Measurements from ENCODE around the gene CRAMP1. TPM values are rescaled to one million over a fixed set of nuclear protein-coding genes. Genes with fewer than 3 reads are reported as not detected.

CRAMP1 gene
- total RNA-seq, 1 donor from 2014 or later = 52.4 TPM

DNA sequence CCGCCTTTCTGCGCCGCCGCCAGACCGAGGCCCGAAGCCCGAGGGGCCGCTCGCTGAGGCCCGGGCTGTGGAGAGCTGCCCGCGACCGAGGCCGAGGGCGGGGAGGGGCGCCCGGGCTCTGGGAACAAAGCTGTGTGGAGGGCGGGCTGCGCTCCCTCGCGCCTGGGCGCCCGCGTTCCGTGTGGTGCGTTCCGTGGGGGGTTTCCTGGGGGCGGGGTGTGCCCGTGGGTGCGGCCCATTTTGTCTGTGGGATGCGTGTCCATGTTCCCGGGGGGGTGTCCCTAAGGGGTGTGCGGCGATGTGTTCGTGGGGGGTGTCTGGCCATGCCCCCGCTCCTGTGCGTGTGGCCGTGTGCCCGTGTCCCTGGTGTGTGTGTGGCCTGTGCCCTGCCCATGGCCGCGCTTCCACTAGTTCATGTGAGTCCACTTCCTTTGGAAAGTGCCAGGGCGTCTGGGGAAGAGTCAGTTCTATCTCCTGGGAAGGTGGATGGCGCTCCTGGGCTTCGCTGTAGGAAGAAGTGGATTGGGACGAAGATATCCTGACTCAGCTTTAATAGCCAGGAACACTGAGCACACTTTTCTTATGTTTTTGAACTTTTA, 66.4 kb downstream of the CRAMP1 start:
- TF ChIP-seq, protein P1, sequence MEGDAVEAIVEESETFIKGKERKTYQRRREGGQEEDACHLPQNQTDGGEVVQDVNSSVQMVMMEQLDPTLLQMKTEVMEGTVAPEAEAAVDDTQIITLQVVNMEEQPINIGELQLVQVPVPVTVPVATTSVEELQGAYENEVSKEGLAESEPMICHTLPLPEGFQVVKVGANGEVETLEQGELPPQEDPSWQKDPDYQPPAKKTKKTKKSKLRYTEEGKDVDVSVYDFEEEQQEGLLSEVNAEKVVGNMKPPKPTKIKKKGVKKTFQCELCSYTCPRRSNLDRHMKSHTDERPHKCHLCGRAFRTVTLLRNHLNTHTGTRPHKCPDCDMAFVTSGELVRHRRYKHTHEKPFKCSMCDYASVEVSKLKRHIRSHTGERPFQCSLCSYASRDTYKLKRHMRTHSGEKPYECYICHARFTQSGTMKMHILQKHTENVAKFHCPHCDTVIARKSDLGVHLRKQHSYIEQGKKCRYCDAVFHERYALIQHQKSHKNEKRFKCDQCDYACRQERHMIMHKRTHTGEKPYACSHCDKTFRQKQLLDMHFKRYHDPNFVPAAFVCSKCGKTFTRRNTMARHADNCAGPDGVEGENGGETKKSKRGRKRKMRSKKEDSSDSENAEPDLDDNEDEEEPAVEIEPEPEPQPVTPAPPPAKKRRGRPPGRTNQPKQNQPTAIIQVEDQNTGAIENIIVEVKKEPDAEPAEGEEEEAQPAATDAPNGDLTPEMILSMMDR (IDR thresholded peaks at IDR 0.05; ENCODE audit: partially characterized antibody, unreplicated experiment) = no peak
- Mint-ChIP-seq H3K4me1 (ENCODE audit: low read depth, unreplicated experiment) (peaks cover 4% of the 10 kb centered on the region), H3K27ac (ENCODE audit: unreplicated experiment) (peak overlapping the region; percentile 78), H3K27me3 (ENCODE audit: unreplicated experiment) (peaks cover 8% of the 10 kb centered on the region), H3K36me3 (ENCODE audit: unreplicated experiment) (no peaks in the 10 kb centered on the region), H3K9me3 (ENCODE audit: unreplicated experiment) (peaks cover 12% of the 10 kb centered on the region), H3K4me3 (ENCODE audit: unreplicated experiment) (peak overlapping the region; percentile 88)
- DNase-seq = peak; percentile 31

DNA sequence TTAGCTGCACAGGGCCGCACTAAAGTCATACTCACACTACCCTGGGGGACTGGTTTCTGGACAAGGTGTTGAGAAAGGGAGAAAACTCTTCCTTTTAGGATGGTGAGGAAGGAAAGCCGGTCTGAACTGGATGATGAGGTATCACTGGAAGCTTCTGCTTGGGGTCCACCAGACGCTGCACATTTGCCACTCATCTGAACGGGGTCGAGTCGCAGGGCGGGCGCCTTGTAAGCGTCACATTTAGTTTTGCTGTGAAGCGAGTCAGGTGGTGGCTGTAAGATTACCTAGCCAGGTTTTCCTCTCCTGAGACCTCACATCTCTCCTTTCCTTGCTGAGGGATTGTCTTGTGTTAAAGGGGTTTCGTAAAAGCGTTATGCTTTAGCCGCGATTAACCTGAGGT, 68.2 kb downstream of the CRAMP1 start:
- Mint-ChIP-seq H3K27me3 (ENCODE audit: unreplicated experiment) (no peaks in the 10 kb centered on the region), H3K4me1 (ENCODE audit: low read depth, unreplicated experiment) (peaks cover 4% of the 10 kb centered on the region), H3K36me3 (ENCODE audit: unreplicated experiment) (no peaks in the 10 kb centered on the region), H3K9me3 (ENCODE audit: unreplicated experiment) (peaks cover 12% of the 10 kb centered on the region), H3K27ac (ENCODE audit: unreplicated experiment) (no peak overlapping the region), H3K4me3 (ENCODE audit: unreplicated experiment) (peak overlapping the region; percentile 71)
- DNase-seq = no peak
- TF ChIP-seq, protein P1 (IDR thresholded peaks at IDR 0.05; ENCODE audit: partially characterized antibody, unreplicated experiment) = no peak

DNA sequence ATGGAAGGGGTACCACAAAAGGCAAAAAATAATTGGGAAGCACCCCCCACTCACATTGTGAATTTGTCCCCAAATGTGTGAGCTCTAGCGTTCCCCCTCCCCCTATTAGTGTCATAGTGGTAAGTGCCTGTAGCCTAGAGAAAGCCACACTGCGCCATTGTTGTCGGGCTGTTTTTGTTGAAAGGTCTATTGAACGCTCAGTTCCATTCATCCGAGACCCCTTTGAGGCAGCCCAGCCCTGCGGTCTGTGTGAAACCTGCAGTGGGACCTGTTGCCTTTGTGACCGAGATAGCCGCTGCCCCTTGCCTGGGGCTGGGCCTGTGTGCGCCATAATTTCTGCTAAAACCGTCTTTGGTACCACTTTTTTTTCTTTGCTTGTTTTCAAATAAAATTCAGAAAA, 68.9 kb downstream of the CRAMP1 start:
- H3K27ac Mint-ChIP-seq (ENCODE audit: unreplicated experiment) = peak overlapping the region; percentile 29
- H3K36me3 Mint-ChIP-seq (ENCODE audit: unreplicated experiment) = no peaks in the 10 kb centered on the region
- H3K9me3 Mint-ChIP-seq (ENCODE audit: unreplicated experiment) = peaks cover 12% of the 10 kb centered on the region
- no peaks in the 10 kb centered on the region for H3K27me3 Mint-ChIP-seq (ENCODE audit: unreplicated experiment)
- peak overlapping the region; percentile 71 for H3K4me3 Mint-ChIP-seq (ENCODE audit: unreplicated experiment)
- TF ChIP-seq, protein P1 (IDR thresholded peaks at IDR 0.05; ENCODE audit: partially characterized antibody, unreplicated experiment) = no peak
- peaks cover 4% of the 10 kb centered on the region for H3K4me1 Mint-ChIP-seq (ENCODE audit: low read depth, unreplicated experiment)
- no peak for DNase-seq

DNA sequence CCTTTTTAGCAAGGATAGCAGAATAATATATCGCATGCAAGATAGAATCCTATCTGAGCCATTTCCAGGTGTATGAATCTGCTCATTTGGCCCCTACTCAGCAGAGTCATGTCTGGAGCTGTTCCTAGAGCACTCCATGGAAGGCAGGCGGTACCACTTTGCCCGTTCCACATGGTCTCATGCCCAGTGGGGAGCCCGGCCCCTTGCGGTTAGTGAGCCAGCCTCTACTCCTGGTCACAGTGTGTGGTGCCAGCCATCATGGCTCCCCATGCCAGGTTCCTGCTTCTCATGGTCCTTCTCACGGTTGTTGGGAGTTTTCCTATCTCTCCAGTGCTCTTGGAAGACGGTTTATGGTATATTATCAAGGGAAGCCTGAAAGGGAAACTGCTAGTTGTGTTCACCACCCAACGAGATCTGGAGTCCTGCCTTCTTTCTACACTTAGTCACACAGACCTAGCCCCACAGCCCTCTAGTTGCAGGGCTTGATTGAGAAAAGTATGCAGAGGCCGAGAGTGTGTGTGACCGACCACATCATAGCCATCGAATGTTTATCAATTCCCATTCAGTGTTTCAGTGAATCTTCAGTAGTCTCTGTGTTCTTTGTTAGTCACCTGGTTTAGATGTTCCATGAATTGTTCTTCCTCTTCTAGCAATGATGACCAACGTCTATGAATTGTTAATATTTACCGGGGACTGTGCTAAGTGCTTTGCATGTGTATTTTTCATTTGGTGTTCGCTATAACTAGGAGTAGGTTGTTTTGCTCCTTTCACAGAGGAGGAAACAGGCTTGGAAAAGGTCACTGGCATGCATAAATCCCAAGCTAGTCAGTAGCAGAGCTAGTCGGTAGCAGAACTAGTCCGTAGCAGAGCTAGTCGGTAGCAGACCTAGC, 75.5 kb downstream of the CRAMP1 start:
- Mint-ChIP-seq H3K27ac (ENCODE audit: unreplicated experiment) (no peak overlapping the region), H3K4me1 (ENCODE audit: low read depth, unreplicated experiment) (no peaks in the 10 kb centered on the region), H3K36me3 (ENCODE audit: unreplicated experiment) (no peaks in the 10 kb centered on the region), H3K4me3 (ENCODE audit: unreplicated experiment) (no peak overlapping the region), H3K9me3 (ENCODE audit: unreplicated experiment) (no peaks in the 10 kb centered on the region), H3K27me3 (ENCODE audit: unreplicated experiment) (no peaks in the 10 kb centered on the region)
- no peak for DNase-seq
- TF ChIP-seq, protein P1 (IDR thresholded peaks at IDR 0.05; ENCODE audit: partially characterized antibody, unreplicated experiment) = no peak
